ENCODE data around the gene MYO7B.

DNA sequence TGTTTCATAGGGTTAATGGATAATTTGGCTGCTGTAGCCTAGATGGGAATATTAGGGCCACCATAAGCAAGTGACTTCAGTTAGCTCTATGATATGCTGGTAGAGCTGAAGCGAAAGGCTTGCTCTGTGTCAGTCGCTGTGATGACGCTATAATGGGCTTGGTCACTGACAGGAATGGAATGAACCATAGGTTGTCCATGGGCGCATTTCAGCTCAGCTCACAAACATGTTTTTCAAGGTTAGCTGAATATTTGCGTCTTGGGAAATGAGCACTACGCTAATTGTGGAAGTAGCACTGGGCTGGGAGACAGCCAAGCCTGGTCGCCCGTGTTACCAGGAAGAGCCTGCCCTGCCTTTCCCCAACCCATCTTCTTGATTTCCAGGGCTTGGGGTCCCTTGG lies 3.2 kb upstream of the MYO7B start:
- TF ChIP-seq POLR2A (IDR thresholded peaks at IDR 0.05; ENCODE audit: low read length) (no peak), CTCF (IDR thresholded peaks at IDR 0.05) (no peak), PHF8 (IDR thresholded peaks at IDR 0.05; ENCODE audit: borderline replicate concordance, low read depth) (no peak), CEBPB (IDR thresholded peaks at IDR 0.05) (no peak), EHMT2 (IDR thresholded peaks at IDR 0.05; ENCODE audit: low read depth) (no peak), MAZ (IDR thresholded peaks at IDR 0.05; ENCODE audit: borderline replicate concordance, low read depth, low read length) (no peak), KDM5A (IDR thresholded peaks at IDR 0.05) (no peak), ESRRA (IDR thresholded peaks at IDR 0.05; ENCODE audit: borderline replicate concordance, low read length) (no peak), TP53 (CRISPR knock-in tag; IDR thresholded peaks at IDR 0.05) (no peak), RAD21 (conservative IDR thresholded peaks at IDR 0.05 in 1 of 2, IDR thresholded peaks at IDR 0.05 in 1 of 2) (no peak), USF2 (IDR thresholded peaks at IDR 0.05) (no peak), NR3C1 (IDR thresholded peaks at IDR 0.05) (no peak), RFX5 (IDR thresholded peaks at IDR 0.05) (no peak)
- TF ChIP-seq, protein P1, sequence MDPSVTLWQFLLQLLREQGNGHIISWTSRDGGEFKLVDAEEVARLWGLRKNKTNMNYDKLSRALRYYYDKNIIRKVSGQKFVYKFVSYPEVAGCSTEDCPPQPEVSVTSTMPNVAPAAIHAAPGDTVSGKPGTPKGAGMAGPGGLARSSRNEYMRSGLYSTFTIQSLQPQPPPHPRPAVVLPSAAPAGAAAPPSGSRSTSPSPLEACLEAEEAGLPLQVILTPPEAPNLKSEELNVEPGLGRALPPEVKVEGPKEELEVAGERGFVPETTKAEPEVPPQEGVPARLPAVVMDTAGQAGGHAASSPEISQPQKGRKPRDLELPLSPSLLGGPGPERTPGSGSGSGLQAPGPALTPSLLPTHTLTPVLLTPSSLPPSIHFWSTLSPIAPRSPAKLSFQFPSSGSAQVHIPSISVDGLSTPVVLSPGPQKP (IDR thresholded peaks at IDR 0.05; ENCODE audit: low read depth, low read length) = no peak

Data from A549 (cell line).